ENCODE results near the gene STAT5A. TPM values are rescaled to one million over a fixed set of nuclear protein-coding genes. Genes with fewer than 3 reads are reported as not detected.

STAT5A gene
- total RNA-seq, 2 experiments from 2014 or later, result 116 to 121 TPM

DNA sequence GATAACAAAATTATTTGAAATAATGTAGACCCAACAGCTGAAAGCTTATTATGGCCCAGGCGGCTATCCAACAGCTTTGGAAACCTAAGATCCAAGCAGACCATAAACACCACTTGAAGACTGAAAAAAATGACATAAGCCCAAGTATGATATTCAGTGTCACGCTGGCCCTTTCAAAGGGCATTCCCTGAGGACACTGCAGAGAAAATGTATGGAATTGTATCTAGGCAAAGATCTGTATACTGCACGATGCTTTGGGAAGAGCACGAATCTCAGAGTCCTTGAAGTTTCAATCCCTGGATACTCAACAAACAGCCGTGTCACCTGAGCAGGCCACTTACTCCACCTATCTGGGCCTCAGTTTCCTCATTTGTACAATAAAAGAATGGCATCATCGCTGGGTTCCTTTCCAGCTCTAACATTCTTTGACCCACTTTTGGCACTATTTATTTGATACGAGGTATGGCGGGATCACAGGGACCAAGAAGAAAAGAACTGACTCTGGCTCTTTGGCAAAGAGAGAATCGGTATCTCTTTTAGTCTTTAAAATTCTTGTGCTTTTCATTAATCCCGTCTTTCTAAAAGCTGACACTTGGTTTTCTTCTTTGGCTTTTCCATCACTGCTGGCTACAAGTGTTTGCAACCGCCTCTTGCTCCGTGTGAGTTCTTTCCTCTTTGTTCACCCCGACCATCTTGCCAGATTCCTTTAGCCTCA lies 13.3 kb upstream of the STAT5A start:
- no peaks in the 10 kb centered on the region for H3K9me3 Mint-ChIP-seq
- H3K27me3 Mint-ChIP-seq, result no peaks in the 10 kb centered on the region
- peaks cover 51% of the 10 kb centered on the region for H3K4me1 Mint-ChIP-seq
- peak overlapping the region; percentile 94 for H3K4me3 Mint-ChIP-seq
- DNase-seq, result no peak
- peak overlapping the region; percentile 92 for H3K27ac Mint-ChIP-seq
- peaks cover 17% of the 10 kb centered on the region for H3K36me3 Mint-ChIP-seq

DNA sequence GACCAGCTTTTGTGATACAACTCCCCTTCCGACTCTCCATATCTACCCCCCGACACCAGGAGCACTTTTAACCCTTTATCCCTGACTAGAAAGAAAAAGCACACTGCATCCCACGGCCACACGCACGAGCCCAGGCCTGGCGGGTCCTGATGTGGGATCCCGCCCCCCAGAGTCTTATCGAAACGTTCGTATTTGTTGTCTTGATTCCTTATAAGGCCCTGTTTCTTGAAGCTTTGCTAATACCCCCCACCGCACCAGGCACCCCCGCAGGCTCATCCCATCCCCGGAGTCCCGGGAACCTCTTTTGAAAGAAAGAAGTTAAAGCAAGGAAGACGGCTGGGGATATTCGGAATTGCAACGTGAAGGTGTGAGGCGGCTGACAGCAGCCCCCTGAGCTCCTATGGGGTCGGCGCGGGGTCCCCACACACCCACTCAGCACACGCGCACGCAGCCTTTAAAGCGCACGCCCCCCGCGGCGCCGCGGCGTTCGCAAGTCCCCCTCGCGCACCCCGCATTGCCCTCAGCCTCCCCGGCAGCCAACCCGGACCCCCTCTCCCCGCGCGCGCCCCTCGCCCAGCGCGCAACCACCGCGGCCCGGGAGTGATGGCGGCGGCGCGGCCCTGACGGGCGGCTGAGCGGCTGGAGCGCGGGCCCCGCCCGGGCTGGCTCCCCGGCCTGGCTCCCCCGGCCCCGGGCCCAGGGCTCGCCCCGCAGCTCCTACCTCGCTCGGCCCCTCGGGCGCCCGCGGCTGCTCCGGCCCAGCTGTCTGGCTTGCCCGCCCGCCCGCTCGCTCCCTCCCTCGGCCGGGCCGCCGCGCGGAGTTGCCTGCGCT lies 12.6 kb upstream of the STAT5A start:
- peak; percentile 55 for DNase-seq
- Mint-ChIP-seq H3K9me3 (no peaks in the 10 kb centered on the region), H3K27ac (peak overlapping the region; percentile 92), H3K4me3 (peak overlapping the region; percentile 94), H3K27me3 (no peaks in the 10 kb centered on the region), H3K36me3 (peaks cover 15% of the 10 kb centered on the region), H3K4me1 (peaks cover 44% of the 10 kb centered on the region)

DNA sequence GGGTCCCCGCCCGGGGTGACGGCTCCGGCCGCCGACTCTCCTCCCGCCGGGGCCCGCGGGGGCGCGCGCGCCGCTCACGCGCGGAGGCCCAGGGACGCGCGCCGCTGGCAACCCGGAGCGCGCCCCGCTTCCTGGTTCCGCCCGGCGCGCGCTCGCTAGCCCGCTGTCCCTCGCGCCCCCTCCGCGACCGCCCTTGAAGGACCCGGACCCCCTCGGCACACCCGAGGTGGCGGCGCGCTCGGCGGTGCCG lies 12.0 kb upstream of the STAT5A start, which contains the start of gene STAT5B:
TSS of gene STAT5B (minus strand) at position 33 of the 250 bp plus-strand sequence. CDS start 44,264 bp downstream, outside the sequence.
- peaks cover 13% of the 10 kb centered on the region for H3K36me3 Mint-ChIP-seq
- no peaks in the 10 kb centered on the region for H3K9me3 Mint-ChIP-seq
- H3K27me3 Mint-ChIP-seq, result no peaks in the 10 kb centered on the region
- peak within 1 kb of the TSS; percentile 94 for H3K4me3 Mint-ChIP-seq
- H3K4me1 Mint-ChIP-seq, result peaks cover 39% of the 10 kb centered on the region
- H3K27ac Mint-ChIP-seq, result peak within 1 kb of the TSS; percentile 92
- peak; percentile 81 for DNase-seq

DNA sequence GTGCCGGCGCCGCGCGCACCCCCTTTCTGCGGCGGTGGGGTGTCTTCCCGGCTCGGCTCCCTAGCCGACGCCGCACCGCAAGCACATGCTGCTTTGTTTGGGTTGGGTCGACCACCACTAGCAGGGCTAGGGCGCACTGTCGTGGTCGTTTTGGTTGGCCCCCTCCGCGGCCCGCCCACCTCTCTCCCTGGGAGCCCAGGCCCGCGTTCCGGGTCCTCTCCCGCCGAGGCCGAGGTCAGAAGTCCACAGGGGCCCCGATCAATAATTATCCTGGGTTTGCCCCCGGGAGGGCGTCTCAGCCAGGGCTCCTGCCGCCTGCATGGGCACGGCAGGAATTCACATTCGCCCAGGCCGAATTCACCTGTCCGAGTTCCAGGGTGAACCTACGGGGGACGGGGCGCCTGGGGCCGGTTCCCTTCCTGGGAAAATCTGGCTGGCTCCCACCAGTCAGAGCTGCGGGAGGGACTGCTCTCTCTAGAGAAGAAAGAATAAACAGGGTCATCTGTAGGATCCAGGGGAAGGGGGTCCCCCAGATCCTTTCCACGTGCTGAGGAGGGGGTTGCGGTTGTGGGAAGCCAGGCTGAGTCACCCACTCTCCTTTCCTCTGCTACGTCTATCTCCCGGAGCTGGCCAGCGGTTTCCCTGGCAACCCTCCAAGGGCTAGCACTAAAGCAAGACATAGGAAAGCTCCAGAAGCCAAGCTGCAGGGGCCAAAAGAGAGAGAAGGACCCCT lies 11.5 kb upstream of the STAT5A start:
- no peaks in the 10 kb centered on the region for H3K9me3 Mint-ChIP-seq
- no peaks in the 10 kb centered on the region for H3K27me3 Mint-ChIP-seq
- DNase-seq, result peak; percentile 30
- peaks cover 34% of the 10 kb centered on the region for H3K4me1 Mint-ChIP-seq
- H3K4me3 Mint-ChIP-seq, result peak overlapping the region; percentile 75
- peak overlapping the region; percentile 81 for H3K27ac Mint-ChIP-seq
- peaks cover 13% of the 10 kb centered on the region for H3K36me3 Mint-ChIP-seq

DNA sequence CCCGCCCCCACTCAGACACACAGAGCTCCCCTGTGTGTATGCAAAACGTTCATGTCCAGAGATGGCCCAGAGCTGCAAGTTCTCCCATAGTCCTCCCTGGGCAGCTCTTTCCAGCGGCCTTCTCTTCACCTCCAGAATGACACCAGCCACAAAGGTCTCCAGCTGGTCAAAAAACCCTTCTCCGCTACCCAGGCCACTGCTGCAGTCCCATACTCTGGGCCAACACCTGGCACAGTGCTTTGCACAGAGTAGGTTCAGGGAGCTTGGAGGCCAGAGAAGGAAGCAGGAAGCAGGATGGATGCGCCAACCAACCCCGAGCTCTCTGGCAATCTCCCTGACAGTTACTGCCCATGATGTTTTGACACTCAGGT lies 11.0 kb upstream of the STAT5A start:
- Mint-ChIP-seq H3K27me3 (no peaks in the 10 kb centered on the region), H3K27ac (peak overlapping the region; percentile 81), H3K4me1 (peaks cover 28% of the 10 kb centered on the region), H3K36me3 (peaks cover 13% of the 10 kb centered on the region), H3K4me3 (peak overlapping the region; percentile 75), H3K9me3 (no peaks in the 10 kb centered on the region)
- no peak for DNase-seq

DNA sequence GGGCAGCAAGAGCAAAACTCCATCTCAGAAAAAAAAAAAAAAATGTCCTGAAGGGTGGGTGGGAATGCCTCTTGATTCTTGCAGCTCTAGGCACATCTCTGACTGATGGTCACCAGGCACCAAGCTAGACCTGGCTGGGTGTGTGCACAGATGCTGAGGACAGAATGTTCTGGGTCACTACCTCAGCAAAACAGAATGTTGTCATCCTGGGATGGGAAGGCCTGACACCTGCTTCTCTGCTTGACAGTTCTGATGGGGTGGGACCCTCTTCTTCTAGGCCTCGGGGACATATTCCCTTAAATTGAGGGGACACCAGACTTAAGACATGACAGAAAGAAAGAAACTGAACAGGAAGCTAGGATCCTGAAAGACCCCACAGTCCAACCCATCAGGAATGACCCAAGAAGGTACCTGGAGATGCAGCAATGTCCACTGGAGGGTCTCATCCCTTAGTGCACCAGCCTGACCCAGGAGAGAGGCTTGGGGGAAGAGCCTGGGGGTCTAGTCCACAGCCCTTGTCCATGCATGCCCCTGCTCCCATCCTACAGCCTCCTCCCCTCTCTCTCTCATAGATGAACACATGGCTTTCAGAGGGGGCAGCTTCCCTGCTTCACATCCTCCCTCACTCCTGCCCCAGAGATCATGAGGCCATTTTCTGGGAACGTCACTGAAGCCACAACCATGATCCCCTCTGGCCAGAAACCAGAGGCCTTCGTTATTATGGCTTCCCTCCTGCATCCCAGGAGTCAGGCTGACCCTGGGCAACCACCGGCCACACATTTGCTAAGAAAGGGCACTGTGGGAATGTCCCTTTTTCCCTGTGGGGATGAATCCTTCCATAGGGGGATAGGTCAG lies 8.3 kb upstream of the STAT5A start:
- H3K9me3 Mint-ChIP-seq, result no peaks in the 10 kb centered on the region
- H3K27me3 Mint-ChIP-seq, result no peaks in the 10 kb centered on the region
- H3K36me3 Mint-ChIP-seq, result peaks cover 18% of the 10 kb centered on the region
- no peak for DNase-seq
- no peak overlapping the region for H3K27ac Mint-ChIP-seq
- H3K4me3 Mint-ChIP-seq, result no peak overlapping the region
- H3K4me1 Mint-ChIP-seq, result peaks cover 18% of the 10 kb centered on the region

DNA sequence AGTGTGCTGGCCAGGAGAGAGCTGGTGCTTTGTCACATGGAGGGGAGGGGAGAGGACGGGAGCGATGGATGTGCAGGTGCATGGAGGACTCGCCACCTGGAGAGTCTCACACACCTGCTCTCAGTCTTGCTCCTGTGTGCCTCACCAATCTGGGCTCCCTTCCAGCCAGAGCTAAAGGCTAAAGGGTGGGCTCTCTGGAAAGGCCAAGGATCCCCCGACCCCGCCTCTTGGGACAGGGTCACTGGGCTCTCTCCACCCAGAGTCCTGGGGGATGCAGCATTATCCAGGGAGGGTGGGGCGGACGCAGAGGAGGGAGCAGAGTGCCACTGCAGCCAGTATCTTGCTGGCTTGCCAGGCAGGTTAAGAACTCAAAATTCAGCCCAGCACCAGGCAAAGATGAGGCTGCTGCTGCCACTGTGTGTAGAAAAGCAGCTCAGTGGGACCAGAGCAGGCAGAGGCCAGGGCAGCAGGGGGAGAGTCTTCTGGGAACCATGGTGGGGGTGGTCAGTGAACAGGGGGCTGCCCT lies 6.7 kb upstream of the STAT5A start:
- no peak overlapping the region for H3K4me3 Mint-ChIP-seq
- peaks cover 26% of the 10 kb centered on the region for H3K4me1 Mint-ChIP-seq
- no peaks in the 10 kb centered on the region for H3K27me3 Mint-ChIP-seq
- no peaks in the 10 kb centered on the region for H3K9me3 Mint-ChIP-seq
- DNase-seq, result no peak
- H3K36me3 Mint-ChIP-seq, result peaks cover 15% of the 10 kb centered on the region
- H3K27ac Mint-ChIP-seq, result no peak overlapping the region

DNA sequence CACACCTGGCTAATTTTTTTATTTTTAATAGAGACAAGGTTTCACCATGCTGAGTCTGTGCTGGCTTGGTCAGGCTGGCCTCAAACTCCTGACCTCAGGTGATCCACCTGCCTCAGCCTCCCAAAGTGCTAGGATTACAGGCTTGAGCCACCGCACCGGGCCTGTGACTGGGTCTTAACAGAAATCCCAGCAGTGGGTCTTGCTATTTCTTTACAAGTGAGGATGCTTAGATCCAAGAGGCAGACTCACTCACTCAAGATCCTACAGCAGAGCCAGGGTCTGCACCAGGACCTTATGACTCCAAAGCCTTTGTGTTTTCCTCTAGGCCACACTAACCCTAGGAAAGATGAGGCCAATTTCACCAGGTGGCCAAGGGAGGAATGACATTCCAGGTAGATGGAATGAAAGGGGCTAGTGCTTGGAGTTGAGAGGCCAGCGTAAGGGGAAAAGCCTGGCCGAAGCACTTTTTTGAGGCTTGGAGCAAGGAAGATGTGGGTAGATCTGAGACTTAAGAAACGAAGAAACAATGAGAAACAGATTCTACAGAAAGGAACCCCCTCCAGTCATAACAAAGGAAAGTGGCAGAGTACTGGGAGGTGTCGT lies 5.7 kb upstream of the STAT5A start:
- peaks cover 15% of the 10 kb centered on the region for H3K36me3 Mint-ChIP-seq
- H3K4me1 Mint-ChIP-seq, result peaks cover 26% of the 10 kb centered on the region
- peak overlapping the region; percentile 43 for H3K27ac Mint-ChIP-seq
- no peaks in the 10 kb centered on the region for H3K9me3 Mint-ChIP-seq
- H3K4me3 Mint-ChIP-seq, result no peak overlapping the region
- H3K27me3 Mint-ChIP-seq, result no peaks in the 10 kb centered on the region
- DNase-seq, result no peak

DNA sequence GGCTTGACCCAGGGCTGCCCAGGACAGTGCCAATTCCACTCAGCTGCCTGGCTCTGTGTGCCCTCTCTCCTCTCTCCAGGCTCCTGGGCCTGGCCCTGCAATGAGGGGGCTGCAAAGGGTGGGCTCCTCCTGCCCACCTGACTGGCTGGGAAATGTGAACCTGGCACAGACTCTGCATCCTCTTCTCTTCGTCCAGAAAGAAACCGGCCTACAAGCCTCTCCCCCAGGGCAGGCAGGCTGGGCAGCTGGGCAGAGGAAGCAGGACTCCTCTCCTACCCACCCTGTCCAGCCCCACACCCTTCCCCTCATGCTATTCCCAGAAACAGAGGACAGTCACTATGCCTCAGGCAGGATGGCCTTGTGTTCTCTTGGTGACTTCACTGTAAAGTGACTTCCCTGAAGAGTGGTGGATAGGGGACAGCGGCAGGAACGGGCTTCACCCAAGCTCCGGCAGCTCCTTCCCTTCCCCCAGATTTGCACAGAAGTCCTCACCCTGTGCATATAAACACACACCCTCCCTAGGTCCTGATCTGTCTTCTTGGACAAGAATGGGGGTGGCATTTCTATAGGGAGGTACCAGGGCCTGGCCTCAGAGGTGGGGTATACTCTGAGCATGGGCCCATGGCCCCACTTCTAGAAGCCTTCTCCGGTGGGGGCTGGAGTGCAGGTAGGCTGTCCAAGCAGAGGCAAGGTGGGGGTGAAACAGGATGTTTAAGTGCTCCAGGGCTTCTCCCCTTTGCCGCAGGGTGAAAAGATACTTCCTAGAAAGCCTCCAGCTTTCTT lies 4.9 kb upstream of the STAT5A start:
- Mint-ChIP-seq H3K27ac (no peak overlapping the region), H3K9me3 (no peaks in the 10 kb centered on the region), H3K36me3 (peaks cover 13% of the 10 kb centered on the region), H3K4me1 (peaks cover 28% of the 10 kb centered on the region), H3K27me3 (no peaks in the 10 kb centered on the region), H3K4me3 (no peak overlapping the region)
- no peak for DNase-seq

DNA sequence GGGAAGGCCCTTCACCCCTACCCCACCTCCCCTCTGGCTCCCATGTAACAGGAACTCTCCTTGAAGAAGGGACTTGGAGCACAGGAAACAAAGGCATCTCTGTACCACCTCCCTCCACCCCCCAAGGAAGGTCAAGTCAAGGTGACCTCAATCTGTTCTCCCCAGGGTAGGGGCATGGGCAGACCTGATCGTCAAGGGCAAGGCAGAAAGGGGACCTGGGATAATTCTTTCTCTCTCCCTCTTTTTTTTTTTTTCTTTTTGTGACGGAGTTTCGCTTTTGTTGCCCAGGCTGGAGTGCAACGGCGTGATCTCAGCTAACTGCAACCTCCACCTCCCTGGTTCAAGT lies 4.3 kb upstream of the STAT5A start:
- no peaks in the 10 kb centered on the region for H3K27me3 Mint-ChIP-seq
- no peak overlapping the region for H3K4me3 Mint-ChIP-seq
- H3K36me3 Mint-ChIP-seq, result peaks cover 14% of the 10 kb centered on the region
- H3K4me1 Mint-ChIP-seq, result peaks cover 28% of the 10 kb centered on the region
- no peak overlapping the region for H3K27ac Mint-ChIP-seq
- no peaks in the 10 kb centered on the region for H3K9me3 Mint-ChIP-seq
- DNase-seq, result no peak

DNA sequence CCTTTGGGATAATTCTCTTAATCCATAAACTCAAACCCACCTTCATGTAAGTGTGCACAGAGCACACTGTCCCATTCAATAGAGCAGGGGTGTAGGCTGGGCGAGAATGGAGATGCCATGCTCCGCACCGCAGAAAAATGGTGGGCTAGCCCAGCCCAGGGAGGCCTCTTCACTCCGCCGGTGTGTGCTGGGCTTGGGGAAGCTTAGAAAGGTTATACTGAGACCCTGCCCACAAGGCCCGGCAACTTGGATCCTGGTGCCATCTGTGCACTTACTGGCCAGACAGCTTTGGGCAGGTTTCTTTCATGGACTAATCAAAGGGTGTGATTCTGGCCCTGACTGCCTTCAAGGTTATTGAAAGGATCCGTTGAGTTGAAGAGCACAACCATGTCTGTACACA lies 3.7 kb upstream of the STAT5A start:
- Mint-ChIP-seq H3K27me3 (no peaks in the 10 kb centered on the region), H3K4me1 (peaks cover 28% of the 10 kb centered on the region), H3K9me3 (no peaks in the 10 kb centered on the region), H3K27ac (no peak overlapping the region), H3K4me3 (no peak overlapping the region), H3K36me3 (peaks cover 17% of the 10 kb centered on the region)
- no peak for DNase-seq

DNA sequence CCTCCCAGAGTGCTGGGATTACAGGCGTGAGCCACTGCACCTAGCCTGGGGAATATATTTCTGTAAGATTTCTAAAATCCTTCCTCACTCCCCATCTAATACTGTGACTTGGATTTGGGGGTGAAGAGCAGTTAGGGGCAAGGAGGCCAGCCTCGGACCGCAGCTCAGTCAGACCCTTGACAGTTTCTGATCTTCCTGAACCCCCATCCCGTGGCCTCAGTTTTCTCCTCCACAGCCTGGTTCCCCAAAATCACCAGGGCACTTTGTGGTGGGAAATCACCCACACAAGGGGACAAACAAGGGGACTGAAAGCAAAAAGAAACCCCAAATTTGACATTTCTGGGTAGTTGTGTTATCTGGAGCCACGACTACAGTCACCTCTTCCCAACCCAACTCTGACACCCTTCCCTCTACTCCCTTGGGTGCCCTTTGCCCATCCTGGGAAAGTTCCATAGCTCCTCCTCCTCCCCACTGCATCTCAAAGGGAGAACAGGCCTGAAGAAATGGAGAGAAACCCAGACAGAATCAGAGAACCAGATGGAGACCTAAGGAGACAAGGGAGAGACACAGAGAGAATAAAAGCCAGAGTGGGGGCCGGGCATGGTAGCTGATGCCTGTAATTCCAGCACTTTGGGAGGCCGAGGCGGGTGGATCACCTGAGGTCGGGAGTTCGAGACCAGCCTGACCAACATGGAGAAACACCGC lies 2.8 kb upstream of the STAT5A start:
- H3K9me3 Mint-ChIP-seq, result no peaks in the 10 kb centered on the region
- H3K36me3 Mint-ChIP-seq, result peaks cover 26% of the 10 kb centered on the region
- DNase-seq, result no peak
- H3K27ac Mint-ChIP-seq, result no peak overlapping the region
- peaks cover 37% of the 10 kb centered on the region for H3K4me1 Mint-ChIP-seq
- no peaks in the 10 kb centered on the region for H3K27me3 Mint-ChIP-seq
- peak overlapping the region; percentile 88 for H3K4me3 Mint-ChIP-seq
